DMS153 treated with DMSO at 0.1 percent for 48 hours (cell line): ENCODE measurements around the gene ANKS4B.
"Not testable (repeated sequence)": the region's sequence is repeated elsewhere in the genome, so short reads cannot be mapped to it uniquely, and the experiment has no call there.

Source experiments
- DNase-seq: peaks from one replicate; lab custom pipeline; 2025; ENCODE audit not compliant: unreplicated experiment; lab: John Stamatoyannopoulos, UW

Gene ANKS4B

DNA sequence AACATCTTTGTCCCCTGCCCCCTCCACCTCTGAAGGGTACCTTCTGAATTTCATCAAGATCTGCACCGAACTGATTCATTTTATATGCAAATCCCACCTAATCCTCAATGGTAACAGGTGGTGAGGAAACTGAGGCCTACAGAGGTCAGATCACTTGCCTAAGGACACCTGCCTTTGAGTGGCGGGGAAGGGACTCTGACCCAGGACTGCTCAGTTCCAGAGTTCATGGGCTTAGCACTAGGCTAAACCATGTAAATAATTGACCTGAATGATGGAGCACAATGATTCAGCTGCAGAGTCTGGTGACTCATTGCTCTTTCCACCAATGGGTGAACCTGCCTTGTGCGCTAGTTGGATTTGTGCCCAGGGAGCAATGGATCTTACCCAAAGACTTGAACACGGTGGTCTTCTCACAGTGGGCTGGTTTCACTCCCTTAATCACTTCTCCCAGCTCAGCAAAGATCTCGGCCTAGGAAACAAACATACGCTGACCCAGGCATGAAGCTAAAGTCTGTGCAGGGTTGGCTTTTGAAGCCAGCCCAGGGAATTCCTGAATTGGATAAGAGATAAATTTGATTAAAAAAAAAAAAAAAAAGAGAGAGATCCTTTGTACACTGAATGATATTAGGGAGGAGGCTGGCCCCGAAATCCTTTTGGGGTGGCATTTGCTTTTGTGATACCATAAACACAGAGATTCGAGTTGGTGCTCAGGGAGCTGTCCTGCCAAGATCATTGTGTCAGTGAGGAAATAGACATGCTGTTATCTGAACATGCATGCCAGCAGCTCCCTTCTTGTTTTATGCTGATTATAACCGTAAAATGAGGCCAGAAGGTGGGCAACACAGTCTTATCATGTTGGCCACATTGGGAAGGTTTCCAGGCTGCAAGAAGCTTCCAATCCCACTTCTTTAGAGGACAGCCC, 27.6 kb downstream of the ANKS4B start:
- DNase-seq: no peak

DNA sequence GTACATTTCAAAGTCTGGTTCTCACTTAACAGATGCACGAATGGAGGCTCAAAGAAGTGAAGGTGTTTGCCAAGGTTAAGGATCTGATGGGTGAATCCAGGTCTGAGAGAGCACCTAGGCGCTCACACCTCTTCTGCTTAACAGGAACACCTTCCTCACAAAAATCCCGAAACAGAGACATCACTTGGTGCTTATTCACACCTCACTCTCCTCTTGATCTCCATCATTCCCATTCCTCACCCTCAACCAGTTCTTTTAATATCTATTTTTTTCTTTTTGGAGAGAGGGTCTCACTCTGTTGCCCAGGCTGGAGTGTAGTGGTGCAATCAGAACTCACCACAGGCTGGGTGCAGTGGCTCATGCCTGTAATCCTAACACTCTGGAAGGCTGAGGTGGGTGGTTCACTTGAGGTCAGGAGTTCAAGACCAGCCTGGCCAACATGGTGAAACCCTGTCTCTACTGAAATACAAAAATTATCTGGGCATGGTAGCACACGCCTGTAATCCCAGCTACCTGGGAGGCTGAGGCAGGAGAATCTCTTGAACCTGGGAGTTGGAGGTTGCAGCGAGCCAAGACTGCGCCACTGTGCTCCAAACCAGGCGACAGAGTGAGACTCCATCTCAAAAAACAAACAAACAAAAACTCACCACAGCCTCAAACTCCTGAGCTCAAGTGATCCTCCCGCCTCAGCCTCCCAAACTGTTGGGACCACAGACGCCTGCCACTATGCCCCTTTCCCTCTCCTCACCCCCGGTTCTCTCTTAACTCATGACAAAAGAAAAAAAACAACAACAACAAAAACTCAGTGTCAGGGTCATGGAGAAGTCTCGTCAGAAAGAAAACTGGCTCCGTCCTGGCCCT, 29.5 kb downstream of the ANKS4B start:
- DNase-seq: no peak

DNA sequence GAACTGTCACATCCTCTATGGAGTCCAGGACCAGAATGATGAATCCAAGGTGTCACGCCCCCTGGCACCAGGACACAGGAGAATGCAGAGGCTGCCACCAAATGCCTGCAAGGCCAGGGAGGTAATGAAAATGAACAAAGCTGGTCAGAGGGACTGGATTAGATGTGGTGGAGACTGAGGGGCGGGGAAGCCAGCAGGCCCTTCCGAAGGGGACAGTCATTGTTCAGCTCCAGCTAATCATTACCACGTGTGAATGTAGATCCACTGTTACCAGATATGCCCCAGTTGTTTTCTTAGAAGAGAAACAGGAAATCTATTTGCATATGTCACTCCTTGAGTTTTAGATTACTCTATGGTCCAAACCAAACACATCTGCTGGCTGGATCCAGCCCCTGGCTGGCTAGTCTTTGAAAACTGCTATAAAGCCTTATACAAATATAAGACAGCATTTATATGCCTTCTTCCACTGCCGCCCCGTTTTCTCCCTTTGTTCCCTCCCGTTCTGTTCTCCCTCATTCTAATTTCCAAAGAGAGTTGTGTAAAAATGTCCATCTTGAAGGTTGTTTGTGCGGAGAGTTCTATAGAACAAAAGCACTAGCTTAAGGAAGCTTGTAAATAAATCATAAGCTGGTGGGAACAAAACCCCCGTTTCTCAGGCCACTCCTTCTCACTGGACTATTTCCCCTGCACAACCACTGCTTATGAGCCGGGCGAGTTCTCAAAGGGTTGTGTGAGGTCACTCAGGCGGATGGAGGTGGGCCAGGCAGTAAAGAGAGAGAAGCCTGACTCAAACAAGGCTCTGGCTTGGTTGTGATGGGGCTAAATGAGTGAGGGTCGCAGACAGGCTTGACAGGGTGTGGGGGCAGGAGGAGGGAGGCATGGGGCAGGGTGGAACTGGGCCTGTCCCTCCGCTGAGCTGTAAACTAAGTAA, 30.4 kb downstream of the ANKS4B start:
- peak; percentile 60 for DNase-seq

DNA sequence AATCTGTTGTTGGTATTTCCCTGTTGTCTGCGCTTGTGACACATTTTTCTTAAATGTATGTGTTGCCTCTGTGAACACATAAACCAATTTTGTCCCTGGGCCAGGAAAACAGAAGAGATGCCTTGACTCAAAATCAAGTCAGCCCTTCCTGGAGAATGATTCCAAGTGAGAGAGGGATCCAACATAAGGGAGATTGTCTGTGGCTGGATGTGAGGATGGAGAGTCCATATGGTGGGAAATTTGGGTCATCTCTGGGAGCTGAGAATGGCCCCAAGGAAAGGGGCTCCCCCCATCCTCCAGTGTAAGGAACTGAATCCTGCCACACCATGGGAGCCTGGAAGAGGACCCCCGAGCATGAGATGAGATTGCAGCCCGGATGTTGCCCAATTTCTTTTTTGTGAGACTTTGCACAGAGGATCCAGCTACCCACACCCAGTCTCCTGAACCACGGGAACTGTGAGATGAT, 31.1 kb downstream of the ANKS4B start:
- no peak for DNase-seq

DNA sequence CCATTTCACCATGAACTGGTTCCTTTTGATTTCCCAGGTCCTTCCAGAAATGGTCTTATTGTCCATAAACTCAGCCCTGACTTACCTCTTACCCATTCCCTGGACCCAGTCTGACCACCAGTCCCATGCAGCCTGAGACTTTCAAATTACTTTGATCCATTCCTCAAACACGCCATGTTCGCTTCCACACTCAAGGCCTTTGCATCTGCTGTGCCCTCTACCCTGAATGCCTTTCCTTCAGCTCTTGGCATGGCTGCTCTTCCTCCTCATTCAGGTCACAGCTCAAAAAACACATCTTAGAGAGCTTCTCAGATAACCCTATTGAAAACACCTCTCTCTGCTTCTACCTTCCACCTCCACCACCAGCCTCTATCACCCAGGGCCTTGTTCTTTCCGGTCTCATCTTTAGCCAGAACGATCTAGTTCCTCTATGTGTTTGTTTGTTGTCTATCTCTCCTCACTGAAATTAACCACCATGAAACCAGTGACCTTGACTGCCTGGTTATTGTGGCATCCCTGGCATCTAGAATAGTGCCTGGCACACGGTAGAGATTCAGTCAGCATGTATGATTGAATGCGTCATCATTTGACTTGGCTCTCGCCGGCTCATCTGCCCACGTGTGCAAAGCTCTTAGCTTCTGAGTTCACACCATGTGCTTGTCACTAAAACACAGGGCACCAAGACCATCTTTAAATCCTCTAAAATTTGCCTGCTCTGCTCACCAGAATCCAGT, 31.8 kb downstream of the ANKS4B start:
- no peak for DNase-seq

DNA sequence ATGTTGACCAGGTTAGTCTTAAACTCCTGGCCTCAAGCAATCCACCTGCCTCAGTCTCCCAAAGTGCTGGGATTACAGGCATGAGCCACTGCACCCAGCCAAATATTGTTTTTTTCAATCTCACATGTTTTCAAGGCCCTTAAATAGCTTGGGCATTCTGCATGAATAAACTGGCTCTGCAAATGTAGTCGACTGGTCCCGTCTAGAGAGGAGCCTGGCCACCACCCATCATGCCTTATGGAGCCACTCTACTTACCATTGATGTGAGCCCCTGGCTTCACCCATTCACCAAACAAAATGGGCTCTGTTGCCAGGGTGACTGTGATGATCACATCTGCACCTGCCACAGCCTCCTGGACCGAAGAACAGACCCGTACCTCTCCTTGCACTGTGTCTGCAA, 33.8 kb downstream of the ANKS4B start:
- no peak for DNase-seq

DNA sequence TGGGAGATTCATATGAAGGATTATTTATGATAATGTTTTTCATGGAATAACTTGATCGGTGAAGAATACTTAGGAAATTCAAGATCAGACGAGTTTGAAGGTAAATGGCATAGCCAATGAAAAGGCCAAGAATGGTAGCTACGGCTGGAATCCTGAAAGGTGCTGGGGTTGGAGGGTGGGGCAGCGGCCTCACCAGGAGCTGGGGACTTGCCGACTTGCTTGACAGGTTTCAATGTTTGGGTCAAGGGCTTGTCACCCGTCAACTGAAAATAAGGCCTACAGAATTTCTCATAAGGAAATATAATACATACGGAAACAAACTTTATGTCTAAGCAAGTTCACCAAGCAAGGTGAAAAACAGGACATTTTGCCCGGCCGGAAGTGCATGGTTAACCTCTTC, 34.7 kb downstream of the ANKS4B start:
- DNase-seq: no peak

DNA sequence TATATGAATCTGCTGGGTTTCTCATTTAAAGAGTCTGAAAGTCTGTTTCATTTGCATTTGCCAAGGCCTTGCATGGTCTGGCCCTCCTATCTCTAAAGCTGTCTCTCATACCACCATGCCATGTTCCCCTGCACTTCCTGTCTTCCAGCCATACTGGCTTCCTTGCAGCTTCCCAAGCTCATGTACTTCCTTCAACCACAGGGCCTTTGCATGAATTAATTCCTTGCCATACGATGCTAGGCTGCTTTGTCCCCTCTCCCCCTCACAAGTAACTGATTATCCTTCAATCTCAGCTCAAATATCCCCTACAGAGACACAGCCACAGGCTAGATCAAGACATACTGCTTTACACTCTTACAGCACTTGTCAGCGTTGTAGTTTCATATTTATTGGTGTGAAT, 38.8 kb downstream of the ANKS4B start:
- DNase-seq: no peak

DNA sequence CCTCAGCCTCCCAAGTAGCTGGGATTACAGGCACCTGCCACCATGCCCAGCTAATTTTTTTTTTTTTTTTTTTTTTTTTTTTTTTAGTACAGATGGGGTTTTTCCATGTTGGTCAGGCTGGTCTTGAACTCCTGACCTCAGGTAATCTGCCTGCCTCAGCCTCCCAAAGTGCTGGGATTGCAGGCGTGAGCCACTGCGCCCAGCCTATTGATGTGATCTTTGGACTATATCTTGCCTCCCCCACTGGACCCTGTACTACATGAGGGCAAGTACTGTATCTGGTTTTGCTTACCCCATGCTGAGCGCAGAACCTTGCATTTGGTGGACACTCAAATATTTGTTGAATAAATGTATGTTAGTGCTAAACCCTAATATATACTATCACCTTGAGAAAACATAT, 39.3 kb downstream of the ANKS4B start:
- DNase-seq: not testable (repeated sequence)

DNA sequence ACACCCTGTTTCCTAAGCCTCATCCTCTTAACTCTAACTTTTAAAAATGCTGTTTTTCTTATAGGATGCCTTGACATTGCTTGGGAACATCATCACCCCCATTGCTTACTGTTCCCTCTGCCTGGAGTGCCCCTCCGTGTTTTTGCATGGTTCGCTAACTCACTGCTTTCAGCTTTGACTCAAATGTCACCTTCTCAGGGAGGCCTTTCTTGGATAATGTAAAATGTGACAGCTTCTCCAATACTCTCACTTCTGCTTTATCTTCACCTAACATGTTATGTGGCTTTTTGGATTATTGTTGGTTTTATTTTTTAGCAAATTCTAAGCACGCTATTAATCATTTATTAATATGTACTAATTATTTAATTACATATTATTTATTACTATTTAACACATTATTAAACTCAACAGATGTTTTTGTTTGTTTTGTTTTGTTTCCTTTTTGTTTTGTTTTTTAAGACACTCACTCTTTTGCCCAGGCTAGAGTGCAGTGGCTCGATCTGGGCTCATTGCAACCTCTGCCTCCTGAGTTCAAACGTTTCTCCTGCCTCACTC, 40.8 kb downstream of the ANKS4B start:
- DNase-seq: no peak

DNA sequence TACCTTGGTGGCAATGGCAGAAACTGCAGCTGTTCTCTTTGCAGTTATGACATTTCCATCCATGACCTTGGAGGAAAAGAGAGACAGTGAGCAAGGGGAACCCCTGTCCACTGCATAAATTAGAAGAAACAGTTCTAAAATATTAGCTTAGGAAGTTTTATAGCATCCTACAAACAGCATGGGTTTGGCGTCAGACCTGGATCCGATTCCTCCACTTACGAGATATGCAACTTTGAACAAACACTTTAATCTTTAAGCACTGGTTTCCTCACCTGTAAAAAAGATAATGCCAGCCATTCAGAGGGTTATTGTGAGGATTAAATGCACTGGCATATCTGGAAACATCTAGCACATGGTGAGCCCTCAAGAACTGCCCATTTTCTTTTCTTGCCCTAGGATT, 42.0 kb downstream of the ANKS4B start:
- DNase-seq: no peak

DNA sequence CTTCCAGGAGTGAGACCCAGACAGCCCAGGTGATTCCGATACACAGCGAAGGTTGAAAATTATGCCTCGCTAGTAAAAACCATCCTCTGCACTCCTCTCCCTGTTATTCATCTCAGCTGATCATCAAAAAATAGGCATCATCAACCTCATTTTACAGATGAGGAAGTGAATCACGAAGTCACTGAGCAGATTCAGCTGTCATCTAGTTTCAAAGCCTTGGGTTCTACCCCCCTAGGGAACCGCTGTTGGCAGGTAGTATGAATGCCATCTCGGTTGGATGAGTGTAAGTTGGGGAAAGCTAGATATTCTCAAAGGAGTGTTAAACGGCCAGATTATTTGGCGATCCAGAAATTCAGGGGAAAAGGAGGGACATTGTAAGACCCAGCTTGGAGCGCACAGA, 42.6 kb downstream of the ANKS4B start:
- no peak for DNase-seq

DNA sequence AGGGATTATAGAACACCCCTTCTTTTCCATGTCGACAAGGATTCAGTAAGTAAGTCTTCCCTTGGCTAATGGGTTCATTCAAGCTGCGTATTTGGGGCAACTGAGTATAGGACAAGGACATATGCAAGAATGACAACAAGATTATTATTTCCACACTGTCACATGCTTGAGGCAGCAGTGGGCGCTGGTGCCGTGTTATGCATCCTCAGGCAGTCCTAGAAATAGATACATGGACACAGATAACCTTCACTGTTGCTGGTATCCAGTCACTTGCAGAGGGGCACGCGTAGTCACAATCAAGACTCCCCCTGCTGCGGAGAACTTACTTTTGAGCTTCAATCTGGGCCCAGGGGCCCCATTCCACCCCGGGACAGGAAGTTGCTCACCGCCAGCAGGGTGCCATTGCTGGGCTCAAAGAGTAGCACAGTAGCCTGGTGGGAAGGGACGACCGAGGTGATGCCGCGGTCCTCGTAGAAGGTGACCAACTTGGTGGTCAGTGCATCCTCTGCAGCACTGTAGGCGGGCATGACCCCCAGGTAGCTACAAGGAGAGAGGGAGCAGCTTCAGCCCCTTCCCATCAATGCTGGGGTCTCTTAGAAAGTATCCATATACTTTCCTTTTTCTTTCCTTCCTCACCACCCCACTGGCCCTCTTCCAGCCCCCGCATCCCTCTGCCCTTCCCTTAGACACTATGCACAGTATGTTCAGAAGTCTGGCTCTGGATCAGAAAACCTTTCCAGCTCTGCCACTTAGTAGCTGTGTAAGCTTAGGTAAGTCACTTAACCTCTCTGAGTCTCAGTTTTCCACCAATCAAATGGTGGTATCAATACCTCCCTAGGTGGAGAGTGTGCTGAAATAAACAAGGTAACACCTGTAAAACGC, 43.8 kb downstream of the ANKS4B start:
- DNase-seq: no peak

DNA sequence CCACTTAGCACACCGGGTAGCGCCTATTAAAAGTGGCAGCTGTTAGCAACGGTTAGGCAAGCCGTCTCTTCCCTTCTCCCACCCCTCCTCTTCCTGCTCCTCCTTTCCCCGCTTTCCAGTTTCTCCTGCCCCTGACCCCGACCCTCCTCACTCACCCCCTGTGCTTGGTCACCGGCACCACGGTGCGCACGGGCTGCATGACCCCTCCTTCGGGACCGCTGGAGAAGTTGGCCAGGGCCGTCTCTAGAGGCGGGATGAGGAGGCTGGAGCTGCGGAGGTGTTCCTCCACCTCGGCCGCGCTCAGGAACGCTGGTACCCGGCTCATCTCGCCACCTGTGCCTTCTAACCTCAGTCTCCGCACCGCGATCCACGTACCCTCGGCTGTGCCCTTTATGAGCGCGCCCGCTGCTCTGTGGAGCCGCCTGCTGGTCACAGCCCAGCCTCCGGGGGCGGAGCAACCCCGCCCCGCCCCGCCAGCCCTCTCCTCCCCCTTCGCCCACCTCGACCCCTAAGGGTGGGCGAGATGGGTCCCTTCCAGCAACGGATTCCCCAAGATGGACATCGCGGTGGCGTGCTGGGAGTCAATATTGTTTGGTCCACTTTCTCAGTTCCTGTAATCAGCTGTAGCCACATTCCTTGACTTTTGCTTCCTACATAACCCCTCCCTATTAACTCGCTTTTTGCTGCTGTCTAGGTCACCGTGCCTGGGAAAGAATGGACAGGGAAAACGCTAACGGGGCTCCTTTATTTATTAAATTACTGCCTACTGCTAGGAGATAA, 44.6 kb downstream of the ANKS4B start, which contains the start of gene CRYM:
Gene CRYM (minus strand): TSS at position 364 of the 780 bp plus-strand sequence. CDS start 39 bp downstream, at position 325.
- DNase-seq: peak; percentile 74

DNA sequence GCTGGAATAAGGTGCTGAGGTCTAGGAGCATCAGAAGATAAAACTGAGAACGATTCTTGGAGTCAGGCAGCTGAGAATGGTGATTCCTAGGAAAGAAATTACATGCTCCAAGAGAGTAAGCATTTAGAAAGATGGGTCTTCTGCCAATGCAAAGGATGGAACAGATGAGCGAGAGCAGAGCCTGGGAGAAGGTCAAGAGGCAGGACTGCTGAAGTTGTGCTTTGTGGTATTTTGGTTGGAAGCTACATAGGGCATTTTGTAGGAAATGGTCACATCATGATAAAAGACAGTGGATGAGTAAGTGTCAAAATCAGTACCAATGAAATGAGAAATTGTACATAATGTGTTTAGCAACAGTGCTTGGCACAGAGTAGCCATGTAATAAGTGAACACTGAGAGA, 46.0 kb downstream of the ANKS4B start:
- DNase-seq: no peak

DNA sequence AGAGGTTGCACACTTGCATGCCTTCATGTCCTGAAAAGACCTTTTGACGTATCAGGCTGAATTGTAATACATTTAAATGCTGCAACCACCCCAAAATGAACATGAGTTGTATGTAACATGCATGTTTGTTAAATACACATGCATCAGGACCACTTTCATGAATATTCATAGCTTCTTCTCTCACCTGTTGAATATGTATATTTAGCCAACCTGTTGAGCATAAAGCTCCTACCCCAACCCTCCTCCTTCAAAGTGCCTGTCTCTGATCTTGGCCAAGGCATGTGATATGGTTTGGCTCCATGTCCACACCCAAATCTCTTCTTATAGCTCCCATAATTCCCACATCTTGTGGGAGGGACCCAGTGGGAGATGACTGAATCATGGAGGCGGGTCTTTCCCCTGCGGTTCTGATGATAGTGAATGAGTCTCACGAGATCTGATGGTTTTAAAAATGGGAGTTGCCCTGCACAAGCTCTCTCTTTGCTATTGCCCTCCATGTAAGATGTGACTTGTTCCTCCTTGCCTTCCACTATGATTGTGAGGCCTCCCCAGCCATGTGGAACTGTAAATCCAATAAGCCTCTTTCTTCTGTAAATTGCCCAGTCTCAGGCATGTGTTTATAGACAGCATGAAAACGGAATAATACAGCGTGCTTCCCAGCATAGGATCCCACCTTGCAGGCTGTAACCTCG, 48.3 kb downstream of the ANKS4B start:
- no peak for DNase-seq

DNA sequence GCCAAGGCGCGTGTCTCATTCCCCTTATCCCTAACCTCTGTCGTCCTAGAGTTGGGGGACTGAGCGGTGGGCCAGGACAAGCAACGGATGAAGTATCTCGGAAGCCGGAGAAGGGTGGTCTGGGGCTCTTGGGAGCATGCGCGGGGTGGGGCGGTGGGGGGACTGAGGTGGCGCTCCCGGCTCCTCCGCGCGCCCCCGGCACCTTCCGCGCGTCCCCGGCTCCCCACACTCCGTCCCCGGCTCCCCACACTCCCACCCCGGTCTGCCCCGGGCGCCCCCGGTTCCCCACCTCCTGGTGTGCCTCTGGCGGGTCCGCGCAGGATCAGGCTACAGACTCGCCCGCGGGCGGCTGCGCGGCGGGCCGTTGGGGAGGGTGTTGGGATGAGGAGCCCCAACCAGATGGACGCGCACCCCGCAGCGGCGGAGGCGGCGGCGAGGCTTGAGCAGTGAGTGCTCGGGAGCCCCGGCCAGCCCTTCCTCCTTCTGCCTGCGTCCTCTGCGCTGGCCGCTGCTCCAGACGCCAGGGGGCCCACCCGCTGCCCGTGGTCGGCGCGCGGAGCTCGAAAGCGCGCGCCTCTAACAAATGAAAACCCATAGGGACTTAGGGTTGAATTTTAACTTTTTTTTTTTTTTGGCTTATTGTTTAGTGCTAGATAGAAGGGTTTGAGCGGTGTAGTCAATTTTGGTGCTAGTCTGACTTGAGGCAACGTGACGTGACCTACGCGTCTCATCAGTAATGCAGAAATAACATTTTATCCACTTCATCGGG, 50.2 kb downstream of the ANKS4B start:
- no peak for DNase-seq
